ENCODE measurements around the gene LORICRIN.

DNA sequence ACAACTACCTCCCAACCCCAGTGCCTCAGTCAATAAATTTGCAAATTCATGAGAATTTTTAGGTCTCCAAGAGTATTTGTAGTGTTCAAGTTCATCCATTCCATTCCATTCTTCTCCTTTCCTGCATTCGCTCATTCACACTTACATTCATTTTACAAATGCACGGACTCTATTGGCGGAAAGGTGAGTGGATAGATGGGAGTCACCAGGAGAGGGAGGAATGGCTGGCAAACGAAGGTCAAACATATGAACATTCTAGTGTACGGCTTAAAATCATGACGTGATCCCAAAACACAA is 2.5 kb downstream of the LORICRIN start:
- TF ChIP-seq CTCF (IDR thresholded peaks at IDR 0.05) (no peak), POLR2A (IDR thresholded peaks at IDR 0.05) (no peak)
